Measurements from ENCODE around the gene NOS2. TPM values are rescaled to one million over a fixed set of nuclear protein-coding genes. Genes with fewer than 3 reads are reported as not detected.

Gene NOS2
- polyA plus RNA-seq, 1 donor from 2014 or later = 0.53 TPM

DNA sequence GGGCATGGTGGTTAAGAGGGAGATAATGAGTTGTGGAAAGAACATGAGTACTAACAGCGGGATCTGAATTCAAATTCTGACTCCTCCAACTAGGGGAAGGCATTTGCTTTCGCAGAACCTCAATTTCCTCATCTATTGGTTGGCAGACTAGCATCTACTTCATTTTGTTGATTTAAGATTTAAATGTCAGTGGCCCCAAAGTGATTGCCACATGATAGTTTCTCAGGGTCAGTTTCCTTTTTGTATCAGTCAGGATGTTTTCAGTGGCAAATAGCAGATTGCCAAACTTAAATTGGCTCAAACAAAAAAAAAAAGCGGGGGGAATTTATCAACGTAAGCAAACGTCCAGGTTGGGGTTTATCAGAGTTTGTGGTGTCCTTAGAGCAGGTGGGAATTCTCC lies 25.1 kb upstream of the NOS2 start:
- Histone ChIP-seq H3F3A (ENCODE audit: insufficient read depth, low read length, poor library complexity, severe bottlenecking) (no peaks in the 10 kb centered on the region), H3K36me3 (ENCODE audit: insufficient read depth, low read length) (no peaks in the 10 kb centered on the region), H3K9ac (ENCODE audit: low read length) (no peak overlapping the region), H4K20me1 (ENCODE audit: insufficient read depth) (no peaks in the 10 kb centered on the region), H3K9me3 (ENCODE audit: low read length) (no peaks in the 10 kb centered on the region), H3K4me2 (ENCODE audit: low read length) (no peak overlapping the region), H3K9me2 (ENCODE audit: insufficient read depth, low read length) (no peaks in the 10 kb centered on the region), H3K27me3 (ENCODE audit: insufficient read depth, low read depth, low read length) (no peaks in the 10 kb centered on the region), H3K27ac (ENCODE audit: low read length) (no peak overlapping the region), H3K79me2 (replicated peaks; ENCODE audit: insufficient read depth, low read length) (no peaks in the 10 kb centered on the region), H3K4me3 (ENCODE audit: low read length) (no peak overlapping the region), H2AFZ (ENCODE audit: low read depth, low read length) (no peak overlapping the region)
- TF ChIP-seq SMC3 (conservative IDR thresholded peaks at IDR 0.05; ENCODE audit: poor library complexity) = no peak
- TF ChIP-seq, protein P1, sequence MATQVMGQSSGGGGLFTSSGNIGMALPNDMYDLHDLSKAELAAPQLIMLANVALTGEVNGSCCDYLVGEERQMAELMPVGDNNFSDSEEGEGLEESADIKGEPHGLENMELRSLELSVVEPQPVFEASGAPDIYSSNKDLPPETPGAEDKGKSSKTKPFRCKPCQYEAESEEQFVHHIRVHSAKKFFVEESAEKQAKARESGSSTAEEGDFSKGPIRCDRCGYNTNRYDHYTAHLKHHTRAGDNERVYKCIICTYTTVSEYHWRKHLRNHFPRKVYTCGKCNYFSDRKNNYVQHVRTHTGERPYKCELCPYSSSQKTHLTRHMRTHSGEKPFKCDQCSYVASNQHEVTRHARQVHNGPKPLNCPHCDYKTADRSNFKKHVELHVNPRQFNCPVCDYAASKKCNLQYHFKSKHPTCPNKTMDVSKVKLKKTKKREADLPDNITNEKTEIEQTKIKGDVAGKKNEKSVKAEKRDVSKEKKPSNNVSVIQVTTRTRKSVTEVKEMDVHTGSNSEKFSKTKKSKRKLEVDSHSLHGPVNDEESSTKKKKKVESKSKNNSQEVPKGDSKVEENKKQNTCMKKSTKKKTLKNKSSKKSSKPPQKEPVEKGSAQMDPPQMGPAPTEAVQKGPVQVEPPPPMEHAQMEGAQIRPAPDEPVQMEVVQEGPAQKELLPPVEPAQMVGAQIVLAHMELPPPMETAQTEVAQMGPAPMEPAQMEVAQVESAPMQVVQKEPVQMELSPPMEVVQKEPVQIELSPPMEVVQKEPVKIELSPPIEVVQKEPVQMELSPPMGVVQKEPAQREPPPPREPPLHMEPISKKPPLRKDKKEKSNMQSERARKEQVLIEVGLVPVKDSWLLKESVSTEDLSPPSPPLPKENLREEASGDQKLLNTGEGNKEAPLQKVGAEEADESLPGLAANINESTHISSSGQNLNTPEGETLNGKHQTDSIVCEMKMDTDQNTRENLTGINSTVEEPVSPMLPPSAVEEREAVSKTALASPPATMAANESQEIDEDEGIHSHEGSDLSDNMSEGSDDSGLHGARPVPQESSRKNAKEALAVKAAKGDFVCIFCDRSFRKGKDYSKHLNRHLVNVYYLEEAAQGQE (IDR thresholded peaks at IDR 0.05; ENCODE audit: borderline replicate concordance) = no peak
- TF ChIP-seq, protein P2, sequence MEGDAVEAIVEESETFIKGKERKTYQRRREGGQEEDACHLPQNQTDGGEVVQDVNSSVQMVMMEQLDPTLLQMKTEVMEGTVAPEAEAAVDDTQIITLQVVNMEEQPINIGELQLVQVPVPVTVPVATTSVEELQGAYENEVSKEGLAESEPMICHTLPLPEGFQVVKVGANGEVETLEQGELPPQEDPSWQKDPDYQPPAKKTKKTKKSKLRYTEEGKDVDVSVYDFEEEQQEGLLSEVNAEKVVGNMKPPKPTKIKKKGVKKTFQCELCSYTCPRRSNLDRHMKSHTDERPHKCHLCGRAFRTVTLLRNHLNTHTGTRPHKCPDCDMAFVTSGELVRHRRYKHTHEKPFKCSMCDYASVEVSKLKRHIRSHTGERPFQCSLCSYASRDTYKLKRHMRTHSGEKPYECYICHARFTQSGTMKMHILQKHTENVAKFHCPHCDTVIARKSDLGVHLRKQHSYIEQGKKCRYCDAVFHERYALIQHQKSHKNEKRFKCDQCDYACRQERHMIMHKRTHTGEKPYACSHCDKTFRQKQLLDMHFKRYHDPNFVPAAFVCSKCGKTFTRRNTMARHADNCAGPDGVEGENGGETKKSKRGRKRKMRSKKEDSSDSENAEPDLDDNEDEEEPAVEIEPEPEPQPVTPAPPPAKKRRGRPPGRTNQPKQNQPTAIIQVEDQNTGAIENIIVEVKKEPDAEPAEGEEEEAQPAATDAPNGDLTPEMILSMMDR (IDR thresholded peaks at IDR 0.05; ENCODE audit: poor library complexity, severe bottlenecking) = no peak
- no peak for TF ChIP-seq RAD21 (conservative IDR thresholded peaks at IDR 0.05)
- TF ChIP-seq MXI1 (conservative IDR thresholded peaks at IDR 0.05; ENCODE audit: poor library complexity, severe bottlenecking) = no peak
- TF ChIP-seq EP300 (conservative IDR thresholded peaks at IDR 0.05; ENCODE audit: poor library complexity, severe bottlenecking) = no peak
- TF ChIP-seq TAF1 (IDR thresholded peaks at IDR 0.05; ENCODE audit: low read depth) = no peak
- no peak for TF ChIP-seq POLR2AphosphoS5 (IDR thresholded peaks at IDR 0.05)

DNA sequence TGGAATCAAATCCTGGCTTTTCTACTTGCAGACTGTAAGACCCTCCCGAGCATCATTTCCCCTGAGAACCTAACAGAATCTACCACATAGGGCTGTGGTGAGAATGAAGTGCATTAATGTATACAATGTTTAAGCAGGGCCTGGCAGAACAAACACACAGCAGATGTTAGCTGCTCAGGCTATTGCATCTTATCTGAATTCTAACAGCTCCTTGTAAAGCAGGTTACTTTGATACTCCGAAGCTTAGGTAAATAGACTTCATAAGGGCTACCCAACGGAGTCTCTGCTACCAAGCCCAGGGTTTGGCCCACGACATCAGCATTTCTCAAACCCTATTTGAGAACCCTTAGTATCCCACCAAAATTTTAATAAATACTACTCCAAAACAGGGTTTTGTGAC lies 24.4 kb upstream of the NOS2 start:
- H3F3A ChIP-seq (ENCODE audit: insufficient read depth, low read length, poor library complexity, severe bottlenecking) = no peaks in the 10 kb centered on the region
- no peaks in the 10 kb centered on the region for H4K20me1 ChIP-seq (ENCODE audit: insufficient read depth)
- no peaks in the 10 kb centered on the region for H3K36me3 ChIP-seq (ENCODE audit: insufficient read depth, low read length)
- no peak overlapping the region for H3K27ac ChIP-seq (ENCODE audit: low read length)
- H3K9ac ChIP-seq (ENCODE audit: low read length) = no peak overlapping the region
- H3K4me2 ChIP-seq (ENCODE audit: low read length) = no peak overlapping the region
- no peaks in the 10 kb centered on the region for H3K27me3 ChIP-seq (ENCODE audit: insufficient read depth, low read depth, low read length)
- H2AFZ ChIP-seq (ENCODE audit: low read depth, low read length) = no peak overlapping the region
- TF ChIP-seq TAF1 (IDR thresholded peaks at IDR 0.05; ENCODE audit: low read depth) (no peak), MXI1 (conservative IDR thresholded peaks at IDR 0.05; ENCODE audit: poor library complexity, severe bottlenecking) (no peak), EP300 (conservative IDR thresholded peaks at IDR 0.05; ENCODE audit: poor library complexity, severe bottlenecking) (no peak), RAD21 (conservative IDR thresholded peaks at IDR 0.05) (no peak)
- H3K9me2 ChIP-seq (ENCODE audit: insufficient read depth, low read length) = no peaks in the 10 kb centered on the region
- no peaks in the 10 kb centered on the region for H3K9me3 ChIP-seq (ENCODE audit: low read length)
- no peak overlapping the region for H3K4me3 ChIP-seq (ENCODE audit: low read length)
- H3K79me2 ChIP-seq (replicated peaks; ENCODE audit: insufficient read depth, low read length) = no peaks in the 10 kb centered on the region

DNA sequence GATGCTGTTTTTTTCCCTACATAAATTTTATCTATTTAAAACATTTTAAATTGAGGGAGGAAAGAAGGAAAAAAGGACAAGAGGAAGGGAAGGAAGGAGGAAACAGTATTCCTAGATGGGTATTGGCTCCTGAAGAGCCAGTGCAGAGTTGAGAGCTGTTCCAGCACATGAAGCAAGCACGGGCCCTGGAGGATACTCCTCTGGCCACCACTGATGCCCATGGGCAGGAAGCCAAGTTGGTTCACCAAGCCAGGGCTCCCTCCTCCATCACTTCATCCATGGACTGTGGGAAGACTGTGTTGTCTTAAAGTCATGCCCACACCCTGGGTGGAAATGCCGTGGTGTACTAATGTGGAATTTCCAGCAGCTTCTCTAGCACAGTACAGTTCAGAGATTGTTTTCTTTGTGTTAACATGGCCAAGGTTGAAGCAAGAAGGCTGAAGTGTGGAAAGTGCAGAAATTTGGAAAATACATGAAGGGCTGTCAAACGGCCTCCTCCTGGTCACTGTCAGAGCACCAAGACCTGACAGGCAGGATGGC lies 23.9 kb upstream of the NOS2 start:
- no peaks in the 10 kb centered on the region for H3K36me3 ChIP-seq (ENCODE audit: insufficient read depth, low read length)
- H3K9me3 ChIP-seq (ENCODE audit: low read length) = no peaks in the 10 kb centered on the region
- no peak overlapping the region for H3K27ac ChIP-seq (ENCODE audit: low read length)
- H3K79me2 ChIP-seq (replicated peaks; ENCODE audit: insufficient read depth, low read length) = no peaks in the 10 kb centered on the region
- H3K4me2 ChIP-seq (ENCODE audit: low read length) = no peak overlapping the region
- H3K4me3 ChIP-seq (ENCODE audit: low read length) = no peak overlapping the region
- TF ChIP-seq, protein P2 (IDR thresholded peaks at IDR 0.05; ENCODE audit: poor library complexity, severe bottlenecking) = no peak
- no peak for TF ChIP-seq TAF1 (IDR thresholded peaks at IDR 0.05; ENCODE audit: low read depth)
- no peak for TF ChIP-seq MXI1 (conservative IDR thresholded peaks at IDR 0.05; ENCODE audit: poor library complexity, severe bottlenecking)
- TF ChIP-seq RAD21 (conservative IDR thresholded peaks at IDR 0.05) = no peak
- no peak for TF ChIP-seq POLR2AphosphoS5 (IDR thresholded peaks at IDR 0.05)
- TF ChIP-seq EP300 (conservative IDR thresholded peaks at IDR 0.05; ENCODE audit: poor library complexity, severe bottlenecking) = no peak
- TF ChIP-seq SMC3 (conservative IDR thresholded peaks at IDR 0.05; ENCODE audit: poor library complexity) = no peak
- TF ChIP-seq EZH2 (IDR thresholded peaks at IDR 0.05; ENCODE audit: borderline replicate concordance, insufficient read depth, low read length, poor library complexity, severe bottlenecking) = no peak
- TF ChIP-seq, protein P1 (IDR thresholded peaks at IDR 0.05; ENCODE audit: borderline replicate concordance) = no peak
- no peaks in the 10 kb centered on the region for H3K27me3 ChIP-seq (ENCODE audit: insufficient read depth, low read depth, low read length)
- H2AFZ ChIP-seq (ENCODE audit: low read depth, low read length) = no peak overlapping the region
- no peaks in the 10 kb centered on the region for H3F3A ChIP-seq (ENCODE audit: insufficient read depth, low read length, poor library complexity, severe bottlenecking)
- no peak overlapping the region for H3K9ac ChIP-seq (ENCODE audit: low read length)
- H3K9me2 ChIP-seq (ENCODE audit: insufficient read depth, low read length) = no peaks in the 10 kb centered on the region
- H4K20me1 ChIP-seq (ENCODE audit: insufficient read depth) = no peaks in the 10 kb centered on the region

Data from neural cell (in vitro differentiated cells).